Psoas muscle (tissue), 8 donors: ENCODE measurements around the gene FBXO31. TPM values are rescaled to one million over a fixed set of nuclear protein-coding genes. Genes with fewer than 3 reads are reported as not detected.

Source experiments
- ATAC-seq, 4 donors: fragments of 200-7000 bp; cut with Tn5 transposase; one replicate each; pipeline ENCODE4 v1.9.1; 2020; ENCODE audit warnings: moderate library complexity in 3 of 4, mild to moderate bottlenecking in 2 of 4
- DNase-seq, 2 donors: peaks; one replicate each; pipeline ENCODE4 v3.0.0-alpha.2; 2020
- H3K27ac ChIP-seq: fragments of 200-600 bp; one replicate; pipeline ENCODE4 v1.8.0; 2022
- H3K27me3 ChIP-seq, 3 donors: fragments of 200-600 bp in 1 of 3; one replicate each; pipeline versions ENCODE4 v1.6.1 to v1.8.0; 2013 to 2022; ENCODE audit warnings: low read length in 2 of 3, mild to moderate bottlenecking in 2 of 3, moderate library complexity in 1 of 3; ENCODE audit not compliant: insufficient read depth in 3 of 3
- H3K36me3 ChIP-seq, 2 donors: fragments of 200-600 bp in 1 of 2; one replicate each; pipeline versions ENCODE4 v1.6.1 to v1.8.0; 2013 to 2022; ENCODE audit warnings: low read depth in 1 of 2, mild to moderate bottlenecking in 1 of 2, moderate library complexity in 1 of 2; ENCODE audit not compliant: insufficient read depth in 1 of 2
- H3K4me1 ChIP-seq: fragments of 200-600 bp; one replicate; pipeline ENCODE4 v1.8.0; 2022
- H3K4me3 ChIP-seq: fragments of 200-600 bp; one replicate; pipeline ENCODE4 v1.8.0; 2022; ENCODE audit warnings: mild to moderate bottlenecking
- H3K9me3 ChIP-seq: fragments of 200-600 bp; one replicate; pipeline ENCODE4 v1.8.0; 2022
- WGBS, 3 donors: extraction: QIAGEN DNeasy Blood & Tissue Kit; methylation state at CpG; one replicate each; pipeline versions ENCODE4 v1.1.6 to v1.1.7; 2013; 5-methylcytosine and 5-hydroxymethylcytosine counted together
- intact Hi-C, 2 donors: fragments of 100-400 bp; cut with DNase I; formaldehyde crosslinking; loops; one replicate each; pipeline versions ENCODE4 v1.11.0 to v1.14.2; 2022
- polyA plus RNA-seq, 3 donors: library from polyadenylated mRNA; stranded (reverse); fragments of 200-250 nt; gene quantifications; one replicate each; pipeline ENCODE4 v1.2.3, GENCODE V29; 2013
- total RNA-seq, 4 donors: library from RNA; stranded (reverse); fragmentation: NEBNext Ultra II Directional in 2 of 4; extraction: Animal tissue kit (Norgen Biotek cat#: 25700) in 2 of 4; gene quantifications; one replicate each; pipeline versions ENCODE4 v1.2.1 to v1.2.4, GENCODE V29; 2021 to 2023
- TF ChIP-seq, protein P1 (sequence below): fragments of 200-600 bp; IDR thresholded peaks from one replicate; pipeline ENCODE4 v1.8.0; 2022; ENCODE audit warnings: antibody characterized with exemption
- donor health status: healthy with polysubstance abuse.
- donor health status: DM: no; HTN: no; CAD: no; lungs with moderate emphysema.
- donor health status: Bipolar disorder and iron deficiency.
- donor health status: healthy.
- donor health status: DM: yes; HTN: yes; CAD: no.
- donor health status: DM: no; HTN: no; CAD: no.
- donor health status: DM: no; HTN: no; CAD: no.
- donor health status: DM: yes; HTN: yes; CAD: no.

The FBXO31 gene
- total and polyA plus RNA-seq, 7 donors: 26.3 to 103 (median 95.3) TPM

DNA sequence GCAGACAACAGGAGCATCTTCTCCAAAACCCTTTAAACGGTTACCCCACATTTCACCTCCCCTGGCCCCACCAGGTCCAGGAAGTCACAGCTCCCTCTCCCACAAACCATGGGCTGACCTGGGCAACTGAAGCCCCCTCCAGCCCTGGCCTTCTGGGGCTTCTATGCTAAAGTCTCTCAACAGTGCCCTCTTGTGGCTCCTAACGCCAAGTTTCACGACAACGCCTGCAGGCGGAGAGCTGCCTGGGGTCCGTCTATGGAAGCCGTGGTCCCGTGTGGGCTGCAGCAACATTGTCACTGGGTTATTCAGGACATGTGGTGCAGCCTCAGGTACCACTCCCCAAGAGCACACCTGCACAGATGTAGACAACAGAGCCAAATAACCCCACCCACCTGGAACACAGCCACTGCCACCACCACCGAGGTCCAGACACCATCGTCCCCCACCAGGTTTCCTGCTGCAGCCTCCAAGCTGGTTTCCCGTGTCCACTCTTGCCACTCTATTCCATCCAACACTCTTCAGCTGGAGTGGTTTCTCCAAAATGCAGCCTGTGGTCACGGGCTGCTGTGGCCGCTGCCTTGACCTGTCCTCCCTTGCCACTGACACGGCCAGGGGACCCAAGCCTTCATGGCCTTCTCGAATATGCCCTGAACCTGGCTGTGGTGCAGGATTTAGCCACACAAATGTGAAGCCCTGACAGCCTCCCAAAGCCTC, 85.5 kb downstream of the FBXO31 start:
- Histone ChIP-seq H3K27me3 (no peaks in the 10 kb centered on the region), H3K27ac (no peak overlapping the region), H3K4me3 (no peak overlapping the region), H3K9me3 (no peaks in the 10 kb centered on the region), H3K36me3 (peaks cover 0 to 12% of the 10 kb centered on the region in 2 donors), H3K4me1 (no peaks in the 10 kb centered on the region)
- no peak for DNase-seq
- WGBS, 3 donors: 58 to 59% (median 58%) methylated on average over 15 of the region's 15 CpGs
- peak in 2 of 4 donors; percentile 38 to 59 for ATAC-seq
- intact Hi-C loops: no loop called here
- TF ChIP-seq, protein P1, sequence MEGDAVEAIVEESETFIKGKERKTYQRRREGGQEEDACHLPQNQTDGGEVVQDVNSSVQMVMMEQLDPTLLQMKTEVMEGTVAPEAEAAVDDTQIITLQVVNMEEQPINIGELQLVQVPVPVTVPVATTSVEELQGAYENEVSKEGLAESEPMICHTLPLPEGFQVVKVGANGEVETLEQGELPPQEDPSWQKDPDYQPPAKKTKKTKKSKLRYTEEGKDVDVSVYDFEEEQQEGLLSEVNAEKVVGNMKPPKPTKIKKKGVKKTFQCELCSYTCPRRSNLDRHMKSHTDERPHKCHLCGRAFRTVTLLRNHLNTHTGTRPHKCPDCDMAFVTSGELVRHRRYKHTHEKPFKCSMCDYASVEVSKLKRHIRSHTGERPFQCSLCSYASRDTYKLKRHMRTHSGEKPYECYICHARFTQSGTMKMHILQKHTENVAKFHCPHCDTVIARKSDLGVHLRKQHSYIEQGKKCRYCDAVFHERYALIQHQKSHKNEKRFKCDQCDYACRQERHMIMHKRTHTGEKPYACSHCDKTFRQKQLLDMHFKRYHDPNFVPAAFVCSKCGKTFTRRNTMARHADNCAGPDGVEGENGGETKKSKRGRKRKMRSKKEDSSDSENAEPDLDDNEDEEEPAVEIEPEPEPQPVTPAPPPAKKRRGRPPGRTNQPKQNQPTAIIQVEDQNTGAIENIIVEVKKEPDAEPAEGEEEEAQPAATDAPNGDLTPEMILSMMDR: peak; percentile 50

GRCh38 chr16:87297407-87297806, 86.2 kb downstream of the FBXO31 start:
- 80 to 91% (median 82%) methylated on average over 5 of the region's 5 CpGs for WGBS, 3 donors
- Histone ChIP-seq H3K4me3 (no peak overlapping the region), H3K9me3 (no peaks in the 10 kb centered on the region), H3K4me1 (no peaks in the 10 kb centered on the region), H3K36me3 (peaks cover 0 to 7% of the 10 kb centered on the region in 2 donors), H3K27me3 (no peaks in the 10 kb centered on the region), H3K27ac (no peak overlapping the region)
- ATAC-seq: no peak
- TF ChIP-seq, protein P1: no peak
- no peak for DNase-seq
- intact Hi-C loops: no loop called here

GRCh38 chr16:87295661-87296531, 87.7 kb downstream of the FBXO31 start:
- WGBS, 3 donors: 86 to 88% (median 88%) methylated on average over 19 to 20 of the region's 20 CpGs
- Histone ChIP-seq H3K36me3 (no peaks in the 10 kb centered on the region), H3K27me3 (no peaks in the 10 kb centered on the region), H3K4me1 (no peaks in the 10 kb centered on the region), H3K9me3 (no peaks in the 10 kb centered on the region), H3K27ac (no peak overlapping the region), H3K4me3 (no peak overlapping the region)
- intact Hi-C loops: no loop called here
- DNase-seq: no peak
- TF ChIP-seq, protein P1: no peak
- ATAC-seq: no peak

DNA sequence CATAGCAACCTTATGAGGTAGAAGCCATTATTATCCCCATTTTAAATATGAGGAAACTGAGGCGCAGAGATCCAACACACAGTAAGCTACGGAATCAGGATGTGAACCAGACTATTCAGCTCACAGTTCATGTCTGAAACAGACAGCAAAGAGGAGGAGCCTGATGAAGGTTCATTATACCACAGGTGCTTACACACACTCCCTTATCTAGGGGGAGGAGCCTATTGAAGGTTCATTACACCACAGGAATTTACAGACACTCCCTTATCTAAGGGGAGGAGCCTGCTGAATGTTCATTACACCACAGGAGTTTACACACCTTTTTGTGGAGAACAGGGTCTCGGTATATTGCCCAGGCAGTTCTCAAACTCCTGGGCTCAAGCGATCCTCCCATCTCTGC, 88.3 kb downstream of the FBXO31 start:
- intact Hi-C loops: no loop called here
- H3K27ac ChIP-seq: no peak overlapping the region
- H3K4me3 ChIP-seq: no peak overlapping the region
- ATAC-seq (no peak), DNase-seq (no peak)
- TF ChIP-seq, protein P1: no peak
- H3K4me1 ChIP-seq: no peaks in the 10 kb centered on the region
- no peaks in the 10 kb centered on the region for H3K36me3 ChIP-seq
- 85 to 95% (median 93%) methylated on average over 4 of the region's 4 CpGs for WGBS, 3 donors
- H3K9me3 ChIP-seq: no peaks in the 10 kb centered on the region
- H3K27me3 ChIP-seq: no peaks in the 10 kb centered on the region
